Fibroblast of lung (primary cell): Measurements from ENCODE around the gene INSC. TPM values are rescaled to one million over a fixed set of nuclear protein-coding genes. Genes with fewer than 3 reads are reported as not detected.

ENCODE experiments used
- DNase-seq, 2 donors: peaks; one replicate each; pipeline versions ENCODE4 v3.0.0 to v3.0.0-alpha.2; 2010; ENCODE audit warnings: low read depth in 2 of 2
- H2AFZ ChIP-seq: 2 replicates; pipeline ENCODE4 v1.5.1; 2012; ENCODE audit warnings: low read length, control low read depth, inconsistent platforms
- H3K27ac ChIP-seq: 2 replicates; pipeline ENCODE4 v1.5.1; 2011; ENCODE audit warnings: low read length, control low read depth; ENCODE audit not compliant: insufficient read depth
- H3K27me3 ChIP-seq: 2 replicates; pipeline ENCODE4 v1.5.1; 2011; ENCODE audit warnings: mild to moderate bottlenecking, low read length; ENCODE audit not compliant: control insufficient read depth, insufficient read depth
- H3K36me3 ChIP-seq: 2 replicates; pipeline ENCODE4 v1.5.1; 2011; ENCODE audit warnings: low read length; ENCODE audit not compliant: control insufficient read depth, insufficient read depth
- H3K4me1 ChIP-seq: 2 replicates; pipeline ENCODE4 v1.5.1; 2011; ENCODE audit warnings: low read length; ENCODE audit not compliant: control insufficient read depth, insufficient read depth; ENCODE audit errors: extremely low read depth
- H3K4me2 ChIP-seq: 2 replicates; pipeline ENCODE4 v1.5.1; 2011; ENCODE audit warnings: low read length, control low read depth; ENCODE audit not compliant: insufficient read depth; ENCODE audit errors: extremely low read depth
- H3K4me3 ChIP-seq, 4 experiments: fragments of 200-600 bp in 1 of 4; sonication (generic) in 1 of 4; replicated peaks in 1 of 4; 2 replicates each; pipeline ENCODE4 v1.5.1; 2011 to 2016; ENCODE audit warnings: low read length in 4 of 4, low read depth in 3 of 4, mild to moderate bottlenecking in 3 of 4, control low read depth in 2 of 4, inconsistent platforms in 1 of 4, mixed read lengths in 1 of 4; ENCODE audit not compliant: insufficient read depth in 1 of 4; ENCODE audit errors: control extremely low read depth in 1 of 4
- H3K79me2 ChIP-seq: 2 replicates; pipeline ENCODE4 v1.5.1; 2012; ENCODE audit warnings: mild to moderate bottlenecking, low read length, inconsistent platforms; ENCODE audit not compliant: control insufficient read depth, insufficient read depth
- H3K9ac ChIP-seq: 2 replicates; pipeline ENCODE4 v1.5.1; 2011; ENCODE audit warnings: mild to moderate bottlenecking, low read length, control low read depth; ENCODE audit not compliant: insufficient read depth
- H3K9me3 ChIP-seq: 2 replicates; pipeline ENCODE4 v1.5.1; 2012; ENCODE audit warnings: low read depth, low read length; ENCODE audit not compliant: control insufficient read depth, insufficient read depth
- H4K20me1 ChIP-seq: 2 replicates; pipeline ENCODE4 v1.5.1; 2011; ENCODE audit warnings: low read length; ENCODE audit not compliant: control insufficient read depth, insufficient read depth; ENCODE audit errors: extremely low read depth
- EZH2 ChIP-seq: IDR thresholded peaks from 2 replicates; pipeline ENCODE4 v1.5.1; 2012; ENCODE audit warnings: low read length, control low read depth, mild to moderate bottlenecking; ENCODE audit errors: missing control alignments
- polyA plus RNA-seq, 2 donors: library from polyadenylated mRNA; depleted of rRNA in 1 of 2; stranded (reverse) in 1 of 2; unstranded in 1 of 2; fragments of >200 nt; gene quantifications; 2 replicates each; pipeline ENCODE4 v1.2.1, GENCODE V29; 2011 to 2012; ENCODE audit warnings: missing spikeins in 1 of 2
- total RNA-seq: library from RNA; depleted of rRNA; stranded (reverse); fragments of >200 nt; gene quantifications from 2 replicates; pipeline ENCODE4 v1.2.1, GENCODE V29; 2014
- TF ChIP-seq, protein P1 (sequence below), 2 donors: IDR thresholded peaks in 1 of 2; conservative IDR thresholded peaks in 1 of 2; 1 replicate in 1 of 2; 2 replicates in 1 of 2; pipeline ENCODE4 v1.5.1; 2011 to 2012; ENCODE audit warnings: low read length in 2 of 2, control low read depth in 1 of 2, inconsistent platforms in 1 of 2, low read depth in 1 of 2, mild to moderate bottlenecking in 1 of 2

Gene INSC
- total and polyA plus RNA-seq, 2 donors (not counting 1 experiment from before 2014, with no cell fraction given), result 0.90 to 8.3 TPM

- Histone ChIP-seq H4K20me1 (no peaks in the 10 kb centered on the region), H3K4me1 (no peaks in the 10 kb centered on the region), H3K4me2 (no peak overlapping the region), H3K9ac (no peak overlapping the region), H3K4me3 (no peak overlapping the region), H3K27ac (no peak overlapping the region), H3K36me3 (no peaks in the 10 kb centered on the region), H2AFZ (no peak overlapping the region), H3K79me2 (no peaks in the 10 kb centered on the region), H3K9me3 (no peaks in the 10 kb centered on the region), H3K27me3 (no peaks in the 10 kb centered on the region)
- no peak for TF ChIP-seq EZH2
- TF ChIP-seq, protein P1, sequence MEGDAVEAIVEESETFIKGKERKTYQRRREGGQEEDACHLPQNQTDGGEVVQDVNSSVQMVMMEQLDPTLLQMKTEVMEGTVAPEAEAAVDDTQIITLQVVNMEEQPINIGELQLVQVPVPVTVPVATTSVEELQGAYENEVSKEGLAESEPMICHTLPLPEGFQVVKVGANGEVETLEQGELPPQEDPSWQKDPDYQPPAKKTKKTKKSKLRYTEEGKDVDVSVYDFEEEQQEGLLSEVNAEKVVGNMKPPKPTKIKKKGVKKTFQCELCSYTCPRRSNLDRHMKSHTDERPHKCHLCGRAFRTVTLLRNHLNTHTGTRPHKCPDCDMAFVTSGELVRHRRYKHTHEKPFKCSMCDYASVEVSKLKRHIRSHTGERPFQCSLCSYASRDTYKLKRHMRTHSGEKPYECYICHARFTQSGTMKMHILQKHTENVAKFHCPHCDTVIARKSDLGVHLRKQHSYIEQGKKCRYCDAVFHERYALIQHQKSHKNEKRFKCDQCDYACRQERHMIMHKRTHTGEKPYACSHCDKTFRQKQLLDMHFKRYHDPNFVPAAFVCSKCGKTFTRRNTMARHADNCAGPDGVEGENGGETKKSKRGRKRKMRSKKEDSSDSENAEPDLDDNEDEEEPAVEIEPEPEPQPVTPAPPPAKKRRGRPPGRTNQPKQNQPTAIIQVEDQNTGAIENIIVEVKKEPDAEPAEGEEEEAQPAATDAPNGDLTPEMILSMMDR (conservative IDR thresholded peaks at IDR 0.05 in 1 of 2, IDR thresholded peaks at IDR 0.05 in 1 of 2; ENCODE audit: low read depth in 1 of 2, low read length in 2 of 2), result no peak
- no peak for DNase-seq
Measured at GRCh38 chr11:15097411-15097810, 17.3 kb upstream of the INSC start.

- DNase-seq, result no peak
- H3K4me2 ChIP-seq, result no peak overlapping the region
- no peaks in the 10 kb centered on the region for H3K79me2 ChIP-seq
- TF ChIP-seq EZH2, result no peak
- TF ChIP-seq, protein P1 (conservative IDR thresholded peaks at IDR 0.05 in 1 of 2, IDR thresholded peaks at IDR 0.05 in 1 of 2; ENCODE audit: low read depth in 1 of 2, low read length in 2 of 2), result no peak
- H3K27ac ChIP-seq, result no peak overlapping the region
- no peak overlapping the region for H3K9ac ChIP-seq
- no peak overlapping the region for H2AFZ ChIP-seq
- H3K4me3 ChIP-seq, result no peak overlapping the region
- H3K27me3 ChIP-seq, result no peaks in the 10 kb centered on the region
- H4K20me1 ChIP-seq, result no peaks in the 10 kb centered on the region
- H3K9me3 ChIP-seq, result no peaks in the 10 kb centered on the region
- H3K4me1 ChIP-seq, result no peaks in the 10 kb centered on the region
- no peaks in the 10 kb centered on the region for H3K36me3 ChIP-seq
Measured at GRCh38 chr11:15099267-15099666, 15.5 kb upstream of the INSC start.

- Histone ChIP-seq H3K4me2 (no peak overlapping the region), H3K9me3 (no peaks in the 10 kb centered on the region), H3K27me3 (no peaks in the 10 kb centered on the region), H3K36me3 (no peaks in the 10 kb centered on the region), H4K20me1 (no peaks in the 10 kb centered on the region), H3K27ac (no peak overlapping the region), H3K4me3 (no peak overlapping the region), H3K79me2 (no peaks in the 10 kb centered on the region), H3K9ac (no peak overlapping the region), H2AFZ (peak overlapping the region; percentile 29), H3K4me1 (peaks cover 6% of the 10 kb centered on the region)
- TF ChIP-seq EZH2, result no peak
- TF ChIP-seq, protein P1 (conservative IDR thresholded peaks at IDR 0.05 in 1 of 2, IDR thresholded peaks at IDR 0.05 in 1 of 2; ENCODE audit: low read depth in 1 of 2, low read length in 2 of 2), result peak; percentile 98
- peak; percentile 51 to 83 for DNase-seq
Measured at GRCh38 chr11:15101072-15101709, 13.5 kb upstream of the INSC start.
